Mesenchymal stem cell (in vitro differentiated cells and primary cell): ENCODE measurements around the gene CATSPER1.

Source experiments
- DNase-seq: peaks from one replicate; pipeline ENCODE4 v3.0.0-alpha.2; 2013
- H2AFZ ChIP-seq: one replicate; pipeline ENCODE4 v1.6.1; 2013; ENCODE audit warnings: low read depth, mild to moderate bottlenecking, control low read depth, inconsistent platforms, low read length, moderate library complexity
- H2AK5ac ChIP-seq: 2 replicates; pipeline ENCODE4 v1.6.1; 2013; ENCODE audit warnings: low read length, moderate library complexity, mild to moderate bottlenecking, inconsistent platforms; ENCODE audit not compliant: severe bottlenecking
- H2BK120ac ChIP-seq: one replicate; pipeline ENCODE4 v1.6.1; 2013; ENCODE audit warnings: low read depth, mild to moderate bottlenecking, inconsistent platforms, low read length, moderate library complexity
- H2BK12ac ChIP-seq, 2 experiments: one replicate each; pipeline ENCODE4 v1.6.1; 2013; ENCODE audit warnings: inconsistent platforms in 2 of 2, low read length in 2 of 2, mild to moderate bottlenecking in 2 of 2, moderate library complexity in 2 of 2, control low read depth in 1 of 2
- H2BK15ac ChIP-seq: one replicate; pipeline ENCODE4 v1.6.1; 2013; ENCODE audit warnings: mild to moderate bottlenecking, low read depth, inconsistent platforms; ENCODE audit not compliant: poor library complexity, severe bottlenecking
- H2BK5ac ChIP-seq: 2 replicates; pipeline ENCODE4 v1.6.1; 2013; ENCODE audit warnings: low read depth, mild to moderate bottlenecking, low read length, control low read depth, inconsistent platforms; ENCODE audit not compliant: poor library complexity, severe bottlenecking
- H3K14ac ChIP-seq, 2 experiments: one replicate each; pipeline ENCODE4 v1.6.1; 2013; ENCODE audit warnings: inconsistent platforms in 2 of 2, low read length in 2 of 2, control low read depth in 1 of 2, mild to moderate bottlenecking in 1 of 2, moderate library complexity in 1 of 2
- H3K18ac ChIP-seq, 2 experiments: one replicate each; pipeline ENCODE4 v1.6.1; 2013; ENCODE audit warnings: inconsistent platforms in 2 of 2, low read length in 2 of 2, control low read depth in 1 of 2, low read depth in 1 of 2, mild to moderate bottlenecking in 1 of 2
- H3K23ac ChIP-seq, 2 experiments: one replicate each; pipeline ENCODE4 v1.6.1; 2013; ENCODE audit warnings: inconsistent platforms in 2 of 2, low read length in 2 of 2, mild to moderate bottlenecking in 2 of 2, moderate library complexity in 2 of 2, control low read depth in 1 of 2
- H3K27ac ChIP-seq: 2 replicates; pipeline ENCODE4 v1.5.1; 2013; ENCODE audit warnings: mild to moderate bottlenecking, moderate library complexity, low read length, control low read depth, inconsistent platforms; ENCODE audit not compliant: poor library complexity, severe bottlenecking
- H3K27me3 ChIP-seq, 2 experiments: 2 replicates each; pipeline versions ENCODE4 v1.6.1 to v1.7.0; 2013; ENCODE audit warnings: low read length in 2 of 2, mild to moderate bottlenecking in 2 of 2, moderate library complexity in 2 of 2, control low read depth in 1 of 2, inconsistent platforms in 1 of 2; ENCODE audit not compliant: control insufficient read depth in 1 of 2, insufficient read depth in 1 of 2
- H3K36me3 ChIP-seq, 2 experiments: 2 replicates each; pipeline versions ENCODE4 v1.6.1 to v1.7.0; 2013; ENCODE audit warnings: low read length in 2 of 2, control low read depth in 1 of 2, inconsistent platforms in 1 of 2, low read depth in 1 of 2, mild to moderate bottlenecking in 1 of 2; ENCODE audit not compliant: insufficient read depth in 2 of 2, control insufficient read depth in 1 of 2
- H3K4ac ChIP-seq, 2 experiments: one replicate each; pipeline ENCODE4 v1.6.1; 2013; ENCODE audit warnings: inconsistent platforms in 2 of 2, low read length in 2 of 2, mild to moderate bottlenecking in 2 of 2, moderate library complexity in 2 of 2, control low read depth in 1 of 2, low read depth in 1 of 2
- H3K4me1 ChIP-seq: 2 replicates; pipeline ENCODE4 v1.6.1; 2013; ENCODE audit warnings: low read depth, low read length, control low read depth; ENCODE audit not compliant: control insufficient read depth, insufficient read depth
- H3K4me2 ChIP-seq: 2 replicates; pipeline ENCODE4 v1.6.1; 2013; ENCODE audit warnings: low read length, mild to moderate bottlenecking, inconsistent platforms; ENCODE audit not compliant: poor library complexity, severe bottlenecking
- H3K4me3 ChIP-seq, 2 experiments: 2 replicates each; pipeline versions ENCODE4 v1.5.1 to v1.7.0; 2013; ENCODE audit warnings: low read length in 2 of 2, mild to moderate bottlenecking in 2 of 2, control low read depth in 1 of 2, low read depth in 1 of 2; ENCODE audit not compliant: insufficient read depth in 1 of 2
- H3K79me1 ChIP-seq: replicated peaks from 2 replicates; pipeline ENCODE4 v1.6.1; 2013; ENCODE audit warnings: mild to moderate bottlenecking, control low read depth, low read length, inconsistent platforms; ENCODE audit not compliant: poor library complexity, severe bottlenecking
- H3K9ac ChIP-seq: 2 replicates; pipeline ENCODE4 v1.7.0; 2013; ENCODE audit warnings: mild to moderate bottlenecking, low read length, moderate library complexity
- H3K9me3 ChIP-seq: 2 replicates; pipeline ENCODE4 v1.7.0; 2013; ENCODE audit warnings: mild to moderate bottlenecking, low read length; ENCODE audit not compliant: control insufficient read depth
- H4K8ac ChIP-seq: one replicate; pipeline ENCODE4 v1.6.1; 2013; ENCODE audit warnings: inconsistent platforms, mild to moderate bottlenecking, low read length, moderate library complexity
- H4K91ac ChIP-seq: one replicate; pipeline ENCODE4 v1.6.1; 2013; ENCODE audit warnings: mild to moderate bottlenecking, low read length, inconsistent platforms
- WGBS: methylation state at CpG from one replicate; pipeline ENCODE4 v1.1.7; 2013; ENCODE audit warnings: mixed read lengths; 5-methylcytosine and 5-hydroxymethylcytosine counted together

The CATSPER1 gene

GRCh38 chr11:65967329-65967934 lies 58.8 kb downstream of the CATSPER1 start:
- Histone ChIP-seq H3K23ac (no peak overlapping the region), H2BK15ac (no peak overlapping the region), H3K36me3 (peaks cover 71 to 78% of the 10 kb centered on the region in 2 experiments), H4K8ac (no peak overlapping the region), H3K27ac (no peak overlapping the region), H3K18ac (no peak overlapping the region), H3K27me3 (no peaks in the 10 kb centered on the region), H3K9me3 (no peaks in the 10 kb centered on the region), H3K14ac (no peak overlapping the region), H2AK5ac (no peak overlapping the region), H2AFZ (no peak overlapping the region), H3K4me2 (no peak overlapping the region), H2BK120ac (no peak overlapping the region), H4K91ac (no peak overlapping the region), H2BK12ac (no peak overlapping the region), H3K4me3 (no peak overlapping the region), H2BK5ac (no peak overlapping the region), H3K79me1 (peaks cover 53% of the 10 kb centered on the region), H3K4ac (no peak overlapping the region), H3K4me1 (peaks cover 12% of the 10 kb centered on the region), H3K9ac (no peak overlapping the region)
- 96% methylated on average over 30 of the region's 30 CpGs for WGBS
- DNase-seq: no peak
